Nephron (organoid): Measurements from ENCODE around the gene SDF4.

Experiments used
- H3K27ac Mint-ChIP-seq, 3 experiments: 2 replicates each; pipeline ENCODE4 v1.8.0; 2020; ENCODE audit warnings: mixed read lengths in 3 of 3, mild to moderate bottlenecking in 2 of 3, moderate library complexity in 1 of 3
- H3K27me3 Mint-ChIP-seq: 2 replicates; pipeline ENCODE4 v1.8.0; 2021; ENCODE audit warnings: low read depth, mild to moderate bottlenecking, moderate library complexity, mixed read lengths
- H3K36me3 Mint-ChIP-seq: 2 replicates; pipeline ENCODE4 v1.8.0; 2020; ENCODE audit warnings: low read depth, mixed read lengths
- H3K4me1 Mint-ChIP-seq: 2 replicates; pipeline ENCODE4 v1.8.0; 2020; ENCODE audit warnings: mixed read lengths
- H3K4me3 Mint-ChIP-seq, 3 experiments: 2 replicates each; pipeline ENCODE4 v1.8.0; 2020; ENCODE audit warnings: mild to moderate bottlenecking in 3 of 3, mixed read lengths in 3 of 3, moderate library complexity in 2 of 3
- H3K9me3 Mint-ChIP-seq: 2 replicates; pipeline ENCODE4 v1.8.0; 2020; ENCODE audit warnings: mixed read lengths
- TF ChIP-seq, protein P1 (sequence below), 3 experiments: fragments of 200-600 bp; sonication (generic); IDR thresholded peaks; one replicate each; pipeline ENCODE4 v1.5.0; 2021; ENCODE audit warnings: antibody characterized with exemption in 3 of 3; ENCODE audit not compliant: unreplicated experiment in 3 of 3

Gene SDF4

DNA sequence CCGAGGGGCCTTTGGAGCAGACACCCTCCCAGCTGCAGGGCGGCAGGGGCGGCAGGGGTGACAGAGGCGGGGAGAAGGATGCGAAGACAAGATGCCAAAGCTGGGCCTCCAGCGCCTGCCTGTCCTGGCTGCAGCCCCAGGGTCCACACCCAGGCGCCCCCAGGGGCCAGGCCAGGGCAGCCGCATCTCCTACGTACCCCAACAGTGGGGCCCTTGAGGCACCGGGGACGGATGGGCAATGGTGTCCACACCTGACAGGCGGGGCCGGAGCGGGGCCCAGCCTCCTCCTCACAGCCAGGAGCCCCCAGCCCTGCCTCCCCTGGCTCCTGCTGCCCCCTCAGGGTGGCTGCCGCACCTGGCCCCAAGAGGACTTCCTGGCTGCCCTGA lies 7.4 kb upstream of the SDF4 start:
- H3K27ac Mint-ChIP-seq = no peak overlapping the region
- TF ChIP-seq, protein P1, sequence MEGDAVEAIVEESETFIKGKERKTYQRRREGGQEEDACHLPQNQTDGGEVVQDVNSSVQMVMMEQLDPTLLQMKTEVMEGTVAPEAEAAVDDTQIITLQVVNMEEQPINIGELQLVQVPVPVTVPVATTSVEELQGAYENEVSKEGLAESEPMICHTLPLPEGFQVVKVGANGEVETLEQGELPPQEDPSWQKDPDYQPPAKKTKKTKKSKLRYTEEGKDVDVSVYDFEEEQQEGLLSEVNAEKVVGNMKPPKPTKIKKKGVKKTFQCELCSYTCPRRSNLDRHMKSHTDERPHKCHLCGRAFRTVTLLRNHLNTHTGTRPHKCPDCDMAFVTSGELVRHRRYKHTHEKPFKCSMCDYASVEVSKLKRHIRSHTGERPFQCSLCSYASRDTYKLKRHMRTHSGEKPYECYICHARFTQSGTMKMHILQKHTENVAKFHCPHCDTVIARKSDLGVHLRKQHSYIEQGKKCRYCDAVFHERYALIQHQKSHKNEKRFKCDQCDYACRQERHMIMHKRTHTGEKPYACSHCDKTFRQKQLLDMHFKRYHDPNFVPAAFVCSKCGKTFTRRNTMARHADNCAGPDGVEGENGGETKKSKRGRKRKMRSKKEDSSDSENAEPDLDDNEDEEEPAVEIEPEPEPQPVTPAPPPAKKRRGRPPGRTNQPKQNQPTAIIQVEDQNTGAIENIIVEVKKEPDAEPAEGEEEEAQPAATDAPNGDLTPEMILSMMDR (IDR thresholded peaks at IDR 0.05; ENCODE audit: unreplicated experiment in 3 of 3) = no peak
- H3K27me3 Mint-ChIP-seq = peaks cover 4% of the 10 kb centered on the region
- H3K9me3 Mint-ChIP-seq = no peaks in the 10 kb centered on the region
- peaks cover under 1% of the 10 kb centered on the region for H3K36me3 Mint-ChIP-seq
- H3K4me3 Mint-ChIP-seq = no peak overlapping the region
- H3K4me1 Mint-ChIP-seq = peaks cover 6% of the 10 kb centered on the region

- Mint-ChIP-seq H3K4me1 (peaks cover 11% of the 10 kb centered on the region), H3K4me3 (no peak overlapping the region), H3K27ac (no peak overlapping the region), H3K36me3 (peaks cover 6% of the 10 kb centered on the region), H3K9me3 (no peaks in the 10 kb centered on the region), H3K27me3 (peaks cover 4% of the 10 kb centered on the region)
- TF ChIP-seq, protein P1 (IDR thresholded peaks at IDR 0.05; ENCODE audit: unreplicated experiment in 3 of 3) = no peak
These were observed 6.9 kb upstream of the SDF4 start for GRCh38 chr1:1238702-1239178.

DNA sequence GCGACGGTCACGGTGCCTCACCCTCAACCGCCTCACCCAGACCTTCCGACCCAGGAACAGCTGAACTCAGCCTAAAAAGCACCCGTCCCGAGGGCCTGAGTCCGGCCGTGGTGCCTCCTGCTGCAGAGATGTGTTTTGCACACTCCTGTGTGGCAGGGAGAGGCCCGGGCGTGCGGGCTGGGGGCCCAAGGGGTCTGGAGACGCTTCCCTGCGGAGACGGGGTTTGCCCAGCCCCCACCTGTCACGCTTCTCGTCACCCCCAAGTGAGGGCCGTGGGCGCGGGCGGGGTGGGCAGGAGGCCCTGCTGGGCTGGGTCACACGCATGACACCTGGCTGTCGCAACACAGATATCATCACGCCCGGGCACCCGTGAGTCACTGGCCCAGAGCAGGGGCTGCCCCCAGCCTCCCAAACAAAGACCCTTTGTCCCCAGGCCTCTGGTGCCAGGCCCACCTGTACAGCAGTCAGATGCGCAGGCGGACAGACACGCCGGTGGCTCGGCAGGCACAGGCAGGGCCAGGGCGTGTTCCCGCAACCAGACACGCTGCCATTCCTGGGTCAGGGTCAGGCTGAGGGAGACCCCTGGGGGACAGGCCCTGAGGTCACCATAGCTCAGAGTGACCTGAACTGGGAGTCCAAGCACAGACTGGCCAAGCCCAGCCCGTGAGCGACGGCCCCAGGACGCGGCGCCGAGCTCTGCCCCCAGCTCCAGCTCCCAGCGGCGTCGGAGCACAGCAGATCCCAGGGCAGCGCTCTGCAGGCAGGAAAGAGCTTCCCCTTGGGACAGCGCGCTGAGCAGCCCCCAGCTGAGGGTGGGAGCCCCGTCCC lies 6.3 kb upstream of the SDF4 start:
- H3K36me3 Mint-ChIP-seq = peaks cover 8% of the 10 kb centered on the region
- TF ChIP-seq, protein P1 (IDR thresholded peaks at IDR 0.05; ENCODE audit: unreplicated experiment in 3 of 3) = no peak
- H3K4me1 Mint-ChIP-seq = peaks cover 17% of the 10 kb centered on the region
- no peak overlapping the region for H3K27ac Mint-ChIP-seq
- H3K27me3 Mint-ChIP-seq = peaks cover 4% of the 10 kb centered on the region
- H3K9me3 Mint-ChIP-seq = no peaks in the 10 kb centered on the region
- no peak overlapping the region for H3K4me3 Mint-ChIP-seq

- TF ChIP-seq, protein P1 (IDR thresholded peaks at IDR 0.05; ENCODE audit: unreplicated experiment in 3 of 3) = no peak
- no peak overlapping the region for H3K27ac Mint-ChIP-seq
- H3K9me3 Mint-ChIP-seq = no peaks in the 10 kb centered on the region
- no peak overlapping the region for H3K4me3 Mint-ChIP-seq
- H3K4me1 Mint-ChIP-seq = peaks cover 17% of the 10 kb centered on the region
- H3K27me3 Mint-ChIP-seq = peaks cover 4% of the 10 kb centered on the region
- peaks cover 8% of the 10 kb centered on the region for H3K36me3 Mint-ChIP-seq
These were observed 5.4 kb upstream of the SDF4 start for GRCh38 chr1:1236945-1237873.

DNA sequence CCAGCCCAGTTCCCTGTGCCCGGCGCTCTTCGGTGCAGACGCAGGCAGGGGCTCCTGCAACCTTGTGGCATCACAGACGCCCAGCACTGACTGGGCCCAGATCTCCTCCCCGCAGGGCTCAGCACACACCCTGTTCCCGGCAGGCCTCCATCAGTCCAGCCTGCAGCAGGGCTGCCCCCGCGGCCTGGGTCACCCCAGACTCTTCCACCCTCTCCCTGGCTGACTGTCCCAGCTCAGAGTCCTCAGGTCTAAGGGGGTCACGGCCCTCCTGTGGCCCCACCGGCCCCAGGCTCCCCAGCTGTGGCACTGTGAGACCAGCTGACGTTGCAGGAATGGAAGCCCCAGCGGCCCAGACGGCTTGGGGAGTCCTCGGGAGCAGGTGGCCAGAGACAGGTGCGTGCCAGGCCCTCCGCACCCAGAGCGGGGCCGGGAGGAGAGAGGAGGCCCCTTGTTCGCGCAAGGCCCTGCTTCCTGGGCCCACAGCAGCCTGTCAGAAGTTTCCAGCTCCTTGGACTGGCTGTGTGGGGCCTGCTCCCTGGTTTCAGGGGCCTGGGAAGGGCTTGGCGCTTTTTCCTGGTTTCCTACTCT lies 4.5 kb upstream of the SDF4 start:
- no peak overlapping the region for H3K27ac Mint-ChIP-seq
- peaks cover 4% of the 10 kb centered on the region for H3K27me3 Mint-ChIP-seq
- peaks cover 18% of the 10 kb centered on the region for H3K4me1 Mint-ChIP-seq
- TF ChIP-seq, protein P1 (IDR thresholded peaks at IDR 0.05; ENCODE audit: unreplicated experiment in 3 of 3) = no peak
- H3K36me3 Mint-ChIP-seq = peaks cover 8% of the 10 kb centered on the region
- no peaks in the 10 kb centered on the region for H3K9me3 Mint-ChIP-seq
- no peak overlapping the region for H3K4me3 Mint-ChIP-seq
